H1 (cell line): ENCODE results near the gene PBX3. TPM values are rescaled to one million over a fixed set of nuclear protein-coding genes. Genes with fewer than 3 reads are reported as not detected.

Experiments
- CEBPB ChIP-seq: IDR thresholded peaks from 2 replicates; pipeline ENCODE4 v1.6.1; 2012; ENCODE audit warnings: low read depth, low read length
- NANOG ChIP-seq: IDR thresholded peaks from 2 replicates; pipeline ENCODE4 v1.6.1; 2011; ENCODE audit warnings: low read length, low read depth, mild to moderate bottlenecking, inconsistent platforms; ENCODE audit not compliant: insufficient read depth, poor library complexity, severe bottlenecking
- PHF8 ChIP-seq: fragments of 200-600 bp; sonication (generic); conservative IDR thresholded peaks from 2 replicates; pipeline ENCODE4 v1.7.1; 2012; ENCODE audit warnings: low read depth, mild to moderate bottlenecking, inconsistent platforms, low read length, moderate library complexity
- RNF2 ChIP-seq: fragments of 200-900, 300-1000 bp; sonication (generic); IDR thresholded peaks from 2 replicates; pipeline ENCODE4 v1.7.1; 2016; ENCODE audit warnings: borderline replicate concordance, low read depth, mild to moderate bottlenecking, antibody characterized with exemption, low read length; ENCODE audit not compliant: poor library complexity, severe bottlenecking; ENCODE audit errors: missing control alignments
- SIX5 ChIP-seq: IDR thresholded peaks from 2 replicates; pipeline ENCODE4 v1.6.1; 2011; ENCODE audit warnings: mild to moderate bottlenecking, low read depth, low read length
- YY1 ChIP-seq: IDR thresholded peaks from 2 replicates; pipeline ENCODE4 v1.6.1; 2011; ENCODE audit warnings: low read depth, mild to moderate bottlenecking, low read length
- ZNF274 ChIP-seq: IDR thresholded peaks from 2 replicates; pipeline ENCODE4 v1.7.0; 2012; ENCODE audit warnings: low read length, borderline replicate concordance; ENCODE audit errors: extremely low read depth
- polyA plus RNA-seq, 7 experiments: library from polyadenylated mRNA; depleted of rRNA in 3 of 7; stranded (reverse) in 5 of 7; unstranded in 2 of 7; fragments of >200 nt in 5 of 7; fragments of 200-250 nt in 2 of 7; gene quantifications; 1 replicate in 5 of 7; 2 replicates in 1 of 7; 4 replicates in 1 of 7; pipeline versions ENCODE4 v1.2.1 to v1.2.3, GENCODE V29; 2011 to 2013; ENCODE audit warnings: missing spikeins in 2 of 7, mixed read lengths in 2 of 7
- total RNA-seq: library from RNA; stranded (reverse); fragmentation: NEBNext Ultra II Directional; extraction: Animal tissue kit (Norgen Biotek cat#: 25700); gene quantifications from 2 replicates; pipeline ENCODE4 v1.2.1, GENCODE V29; 2021
- TF ChIP-seq, protein P1 (sequence below): IDR thresholded peaks from 2 replicates; pipeline ENCODE4 v1.6.1; 2012; ENCODE audit warnings: inconsistent platforms

Gene PBX3
- total and polyA plus RNA-seq, 2 of the 8 experiments (the other 6 are each of a cell fraction or from before 2014, with no cell fraction given): 22.7 to 44.3 TPM

DNA sequence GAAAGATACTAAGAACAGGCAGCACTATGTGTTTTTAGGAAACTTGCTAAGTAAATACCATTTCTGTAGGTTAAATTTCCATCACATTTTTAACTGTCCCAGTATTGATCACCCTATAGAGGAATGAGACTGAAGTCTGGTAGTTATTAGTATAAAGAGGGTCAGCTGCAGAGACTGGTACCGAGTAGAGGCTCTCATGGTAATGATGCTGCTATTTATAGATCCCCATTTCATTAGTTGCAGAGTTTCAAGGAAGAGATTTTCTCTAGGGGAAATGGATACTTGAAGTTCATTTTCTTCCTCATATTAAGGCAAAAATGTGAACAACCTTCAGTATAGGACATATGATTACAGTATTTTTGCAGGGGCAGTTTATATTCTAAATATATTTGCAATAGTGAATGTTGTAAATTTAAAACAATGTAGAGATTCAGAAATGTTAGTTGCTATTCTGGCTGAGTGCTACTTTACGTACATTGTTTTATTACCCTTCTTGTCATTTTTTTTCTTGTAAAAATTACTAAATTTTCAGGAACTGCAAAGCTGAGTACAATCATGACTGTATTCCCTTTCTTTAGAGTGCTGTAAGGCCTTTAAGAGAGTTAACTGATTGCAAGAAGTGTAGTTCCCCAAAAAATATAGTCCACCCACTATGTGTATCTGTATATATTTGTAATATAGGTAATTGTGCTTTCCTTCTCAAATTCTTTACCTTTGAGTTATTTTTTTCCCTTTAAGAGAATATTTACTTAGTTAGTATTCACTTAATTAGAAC is 14.7 kb downstream of the PBX3 start (continued):
- TF ChIP-seq NANOG (no peak), ZNF274 (no peak), SIX5 (no peak), RNF2 (no peak), PHF8 (no peak), YY1 (no peak), CEBPB (no peak)
- TF ChIP-seq, protein P1, sequence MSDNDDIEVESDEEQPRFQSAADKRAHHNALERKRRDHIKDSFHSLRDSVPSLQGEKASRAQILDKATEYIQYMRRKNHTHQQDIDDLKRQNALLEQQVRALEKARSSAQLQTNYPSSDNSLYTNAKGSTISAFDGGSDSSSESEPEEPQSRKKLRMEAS: no peak
